HG02763 (cell line): ENCODE results near the gene PDIA3.
"Not testable (repeated sequence)": the region's sequence is repeated elsewhere in the genome, so short reads cannot be mapped to it uniquely, and the experiment has no call there.

Experiments used
- ATAC-seq: cut with Tn5 transposase; IDR thresholded peaks from one replicate; pipeline ENCODE4 v1.9.1; 2021; ENCODE audit warnings: mild to moderate bottlenecking, moderate library complexity; ENCODE audit not compliant: unreplicated experiment

PDIA3 gene

GRCh38 chr15:43808960-43809678, 62.9 kb downstream of the PDIA3 start:
- ATAC-seq = no peak

- not testable (repeated sequence) for ATAC-seq
These were observed 68.8 kb downstream of the PDIA3 start for GRCh38 chr15:43815064-43815463.

- no peak for ATAC-seq
These were observed 75.3 kb downstream of the PDIA3 start for GRCh38 chr15:43821505-43821904.
